ENCODE results near the gene KLK4. TPM values are rescaled to one million over a fixed set of nuclear protein-coding genes. Genes with fewer than 3 reads are reported as not detected.
A peak's percentile ranks its signal among the peaks of the same experiment; 100 is the strongest.
"Not testable (repeated sequence)": the region's sequence is repeated elsewhere in the genome, so short reads cannot be mapped to it uniquely, and the experiment has no call there.

KLK4 gene
- total RNA-seq, 1 donor from 2014 or later: not detected

DNA sequence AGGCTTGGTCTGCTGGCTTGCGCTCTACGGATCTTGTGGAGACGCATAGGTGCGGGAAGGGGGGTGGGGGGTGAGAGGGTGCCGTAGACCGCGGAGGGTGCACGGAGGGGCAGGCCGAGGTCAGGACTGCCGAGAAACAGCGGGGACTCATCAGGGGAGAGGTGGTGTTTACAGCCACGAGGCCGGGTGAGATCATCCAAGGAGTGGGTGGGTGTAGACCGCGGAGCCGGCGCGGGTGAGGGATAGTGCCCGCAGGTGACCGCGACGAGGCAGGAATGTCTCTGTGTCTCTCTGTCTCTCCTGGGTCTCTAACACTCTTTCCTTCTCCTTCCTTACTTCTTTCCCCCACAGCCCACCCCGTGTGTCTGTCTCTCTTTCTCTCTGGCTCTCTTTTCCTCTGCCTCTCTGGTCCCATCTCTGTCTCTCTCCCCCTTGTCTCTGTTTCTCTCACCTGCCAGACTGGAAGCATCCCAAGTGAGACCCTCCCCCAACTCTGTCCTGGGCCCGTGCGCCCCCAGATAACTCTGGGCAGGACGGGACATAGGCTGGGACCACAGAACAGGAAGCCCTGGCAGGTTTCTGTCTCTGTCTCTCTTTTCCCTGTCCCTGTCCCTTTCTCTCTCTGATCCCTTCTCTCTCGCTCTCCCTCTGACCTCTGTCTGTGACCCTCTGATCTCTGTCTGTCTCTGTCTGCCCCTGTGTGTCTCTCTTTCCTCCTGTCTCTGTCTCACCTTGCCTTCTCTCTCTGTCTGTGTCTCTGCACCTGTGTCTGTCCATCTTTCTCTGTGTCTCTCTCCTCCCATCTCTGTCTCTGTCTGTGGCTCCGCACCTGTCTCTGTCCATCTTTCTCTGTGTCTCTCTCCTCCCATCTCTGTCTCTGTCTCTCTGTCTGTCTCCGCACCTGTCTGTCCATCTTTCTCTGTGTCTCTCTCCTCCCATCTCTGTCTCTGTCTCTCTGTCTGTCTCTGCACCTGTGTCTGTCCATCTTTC lies 1.8 kb upstream of the KLK4 start:
- DNase-seq (ENCODE audit: low spot score): no peak

DNA sequence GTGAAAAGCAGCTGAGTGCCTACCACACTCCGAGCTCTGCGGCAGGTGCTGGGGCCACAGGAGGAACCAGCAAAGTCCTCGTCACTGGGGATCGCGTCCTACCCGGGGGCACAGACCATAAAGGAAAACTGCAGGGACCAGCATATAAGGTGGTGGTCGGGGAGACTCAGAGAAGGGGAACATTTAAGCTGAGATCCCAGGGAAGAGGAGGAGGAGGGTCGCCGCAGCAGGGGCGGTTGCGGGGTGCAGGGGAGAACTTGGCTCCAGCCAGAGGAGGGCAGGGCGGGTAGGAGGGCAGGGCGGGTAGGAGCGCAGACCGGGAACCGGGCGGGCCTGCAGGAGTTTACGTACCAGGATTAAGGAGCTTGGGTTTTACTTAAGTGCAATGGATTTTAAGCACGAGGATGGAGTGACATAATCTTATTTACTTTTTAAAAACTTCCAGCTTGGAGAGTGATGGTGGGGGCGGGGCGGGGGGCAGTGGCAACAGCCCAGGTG lies 956 bp upstream of the KLK4 start:
- no peak for DNase-seq (ENCODE audit: low spot score)

DNA sequence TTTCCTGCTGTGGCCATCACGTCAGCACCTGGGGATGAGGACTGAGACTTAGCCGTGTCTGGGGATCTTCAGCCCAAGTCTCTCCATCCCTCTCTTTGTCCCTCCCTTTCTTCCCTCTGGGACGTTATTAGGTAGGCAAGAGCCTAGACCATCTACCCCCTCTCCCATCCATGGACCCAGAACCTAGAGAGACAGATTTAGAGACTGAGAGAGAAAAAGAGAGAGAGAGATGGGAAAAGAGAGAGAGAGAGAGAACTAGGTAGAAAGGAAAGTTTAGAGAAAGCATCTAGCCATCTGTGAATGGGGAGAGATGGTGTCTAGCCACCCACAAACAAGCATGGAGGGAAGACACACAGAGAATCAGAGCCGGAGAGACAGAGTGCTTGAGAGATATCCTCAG lies 473 bp downstream of the KLK4 start:
- no peak for DNase-seq (ENCODE audit: low spot score)

DNA sequence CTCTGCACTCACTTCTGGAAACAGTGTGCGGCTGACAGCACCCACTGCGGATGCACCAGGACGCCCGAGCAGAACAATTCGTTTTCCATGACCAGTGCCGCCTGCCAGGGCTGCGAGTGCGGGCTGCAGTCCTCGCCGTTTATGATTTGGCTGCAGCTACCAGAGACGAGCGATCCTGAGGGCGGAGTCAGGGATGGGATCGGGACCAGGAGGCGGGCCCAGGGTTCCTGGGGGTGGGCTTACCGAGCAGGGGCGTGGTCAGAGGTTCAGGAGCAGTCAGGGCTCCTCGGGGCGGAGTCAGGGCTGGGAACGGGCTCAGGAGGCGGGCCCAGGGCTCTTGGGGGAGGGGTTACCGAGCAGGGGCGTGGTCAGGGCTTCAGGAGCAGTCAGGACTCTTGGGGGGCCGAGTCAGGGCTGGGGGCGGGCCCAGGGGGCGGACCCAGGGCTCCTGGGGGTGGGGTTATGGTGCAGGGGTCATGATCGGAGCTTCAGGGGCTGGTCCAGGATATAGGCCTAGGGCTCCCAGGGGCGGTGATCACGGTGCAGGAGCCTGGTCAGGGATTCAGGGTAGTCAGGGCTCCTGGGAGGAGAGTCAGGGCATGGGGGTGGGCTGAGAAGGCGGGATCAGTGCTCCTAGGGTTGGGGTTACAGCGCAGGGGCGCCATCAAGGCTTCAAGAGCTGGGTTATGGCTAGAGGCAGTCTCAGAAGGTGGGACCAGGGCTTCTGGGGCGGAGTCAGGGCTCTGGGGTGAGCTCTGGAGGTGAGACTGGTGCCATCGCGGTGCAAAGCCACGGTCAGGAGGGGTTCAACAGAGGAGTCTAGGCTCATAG lies 1.7 kb downstream of the KLK4 start:
- DNase-seq (ENCODE audit: low spot score): peak; percentile 49

DNA sequence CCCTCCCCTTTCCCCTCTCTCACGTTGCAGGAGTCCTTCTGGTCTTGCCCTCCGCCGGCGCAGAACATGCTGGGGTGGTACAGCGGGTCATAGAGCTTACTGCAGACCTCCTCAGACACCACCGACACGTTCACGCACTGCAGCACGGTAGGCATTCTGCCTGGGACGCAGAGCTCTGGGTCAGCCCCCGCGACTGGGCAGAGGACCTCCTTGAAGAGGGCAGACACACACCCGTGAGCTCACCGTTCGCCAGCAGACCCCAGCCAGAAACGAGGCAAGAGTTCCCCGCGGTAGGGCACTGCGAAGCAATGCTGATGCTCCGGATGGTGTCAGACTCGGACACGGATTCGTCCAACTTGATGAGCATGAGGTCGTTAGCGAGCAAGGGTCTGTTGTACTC lies 2.9 kb downstream of the KLK4 start:
- no peak for DNase-seq (ENCODE audit: low spot score)

DNA sequence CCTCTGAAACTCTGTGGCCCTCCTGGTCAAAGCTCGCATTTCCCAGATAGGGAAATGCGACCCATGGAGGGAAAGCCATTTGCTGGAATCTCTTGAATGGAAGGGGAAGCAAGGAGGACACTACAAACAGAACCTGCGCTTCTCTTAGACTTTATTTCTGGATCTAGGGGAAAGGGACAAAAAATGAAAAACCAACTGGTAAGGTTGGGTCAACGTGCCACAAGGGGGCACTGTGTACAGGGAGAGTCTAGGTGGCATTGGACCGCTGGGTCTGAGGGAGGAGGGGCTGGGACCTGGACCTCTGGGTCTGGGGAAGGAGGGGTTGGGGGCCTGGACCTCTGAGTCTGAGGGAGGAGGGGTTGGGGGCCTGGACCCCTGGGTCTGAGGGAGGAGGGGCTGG lies 5.0 kb downstream of the KLK4 start:
- no peak for DNase-seq (ENCODE audit: low spot score)

DNA sequence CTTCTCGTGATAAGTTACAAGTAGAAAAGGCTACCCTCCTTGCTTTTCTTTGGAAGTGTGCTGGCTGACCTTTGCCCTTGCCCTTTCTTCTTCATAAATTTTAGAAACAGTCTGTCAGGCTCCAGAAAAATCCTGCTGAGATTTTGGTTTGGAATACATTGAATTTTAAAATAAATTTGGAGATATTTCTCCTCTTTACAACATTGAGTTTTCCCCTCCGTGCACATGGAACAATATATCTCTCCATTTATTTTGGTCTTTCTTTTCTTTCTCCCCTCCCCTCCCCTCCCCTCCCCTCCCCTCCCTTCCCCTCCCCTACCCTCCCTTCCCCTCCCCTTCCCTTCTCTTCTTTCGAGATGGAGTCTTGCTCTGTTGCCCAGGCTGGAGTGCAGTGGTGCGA lies 8.6 kb downstream of the KLK4 start:
- no peak for DNase-seq (ENCODE audit: low spot score)

DNA sequence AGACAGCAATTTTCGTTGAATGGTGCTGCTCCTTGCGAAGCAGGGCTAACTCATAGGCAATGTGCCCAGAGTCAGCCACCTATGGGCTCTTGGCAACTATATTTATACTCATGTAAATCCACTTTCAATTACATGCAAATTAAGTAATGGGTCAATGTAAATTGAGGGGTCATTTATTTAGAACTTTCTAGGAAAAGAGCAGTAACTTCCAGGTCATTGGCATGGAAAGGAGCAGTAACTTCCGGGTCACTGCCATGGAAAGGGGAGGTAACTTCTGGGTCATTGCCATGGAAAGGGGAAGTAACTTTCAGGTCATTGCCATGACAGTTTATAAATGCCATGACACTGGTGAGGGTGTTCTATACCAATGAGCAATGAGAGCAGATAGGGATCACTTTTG lies 11.6 kb downstream of the KLK4 start:
- DNase-seq (ENCODE audit: low spot score): no peak

DNA sequence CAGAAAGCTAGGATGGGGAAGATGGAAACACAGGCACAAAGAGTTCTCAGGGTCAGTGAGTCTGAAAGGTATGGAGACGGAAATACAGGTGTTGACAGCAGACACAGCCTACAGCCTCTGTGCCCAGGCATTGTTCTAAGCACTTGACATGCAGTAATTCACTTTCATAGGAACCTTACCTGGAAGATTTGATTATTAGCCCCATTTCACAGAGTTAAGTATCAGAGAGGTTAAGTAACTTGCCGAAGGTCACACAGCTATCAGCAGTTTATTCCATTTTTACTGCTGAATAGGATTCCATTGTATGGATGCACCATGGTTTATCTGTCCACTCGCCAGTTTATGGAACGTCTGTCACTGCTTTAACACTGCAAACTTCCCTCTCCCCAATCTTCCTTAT lies 13.2 kb downstream of the KLK4 start:
- no peak for DNase-seq (ENCODE audit: low spot score)

DNA sequence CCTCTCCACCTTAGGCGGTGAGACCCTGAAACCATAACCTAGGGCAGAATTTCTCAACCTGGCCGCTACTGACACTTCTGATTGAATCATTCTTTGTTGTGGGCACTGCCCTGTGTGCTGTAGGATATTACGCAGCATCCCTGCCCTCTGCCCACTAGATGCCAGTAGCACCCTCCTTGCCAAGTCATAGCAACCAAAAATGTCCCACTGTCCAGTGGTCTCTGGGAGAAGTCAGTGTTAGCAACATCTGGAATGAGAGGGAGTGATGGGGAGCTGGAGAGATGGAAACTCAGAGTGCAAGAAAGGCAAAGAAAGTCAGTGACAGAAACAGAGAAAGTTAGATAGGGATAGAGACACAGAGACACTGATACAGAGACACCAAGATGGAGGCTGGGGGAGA lies 13.6 kb downstream of the KLK4 start:
- no peak for DNase-seq (ENCODE audit: low spot score)

DNA sequence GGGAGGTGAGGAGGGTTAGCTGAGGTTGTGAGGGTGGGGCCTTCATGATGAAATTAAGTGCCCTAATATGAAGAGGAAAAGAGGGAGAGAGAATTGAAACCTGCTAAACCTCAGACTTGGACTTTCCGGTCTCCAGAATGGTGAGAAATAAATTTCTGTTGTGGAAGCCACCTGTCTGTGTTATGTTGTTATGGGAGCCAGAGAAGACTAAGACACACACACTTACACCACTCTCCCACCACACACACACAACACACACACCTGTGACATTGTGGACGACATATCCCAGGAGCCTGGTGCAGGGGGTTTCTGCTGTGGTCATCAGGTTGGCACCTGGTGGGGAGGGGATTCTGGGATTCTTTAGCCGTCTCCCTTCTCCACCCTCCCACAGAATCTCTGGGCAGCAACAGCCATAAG lies 14.0 kb downstream of the KLK4 start:
- no peak for DNase-seq (ENCODE audit: low spot score)

DNA sequence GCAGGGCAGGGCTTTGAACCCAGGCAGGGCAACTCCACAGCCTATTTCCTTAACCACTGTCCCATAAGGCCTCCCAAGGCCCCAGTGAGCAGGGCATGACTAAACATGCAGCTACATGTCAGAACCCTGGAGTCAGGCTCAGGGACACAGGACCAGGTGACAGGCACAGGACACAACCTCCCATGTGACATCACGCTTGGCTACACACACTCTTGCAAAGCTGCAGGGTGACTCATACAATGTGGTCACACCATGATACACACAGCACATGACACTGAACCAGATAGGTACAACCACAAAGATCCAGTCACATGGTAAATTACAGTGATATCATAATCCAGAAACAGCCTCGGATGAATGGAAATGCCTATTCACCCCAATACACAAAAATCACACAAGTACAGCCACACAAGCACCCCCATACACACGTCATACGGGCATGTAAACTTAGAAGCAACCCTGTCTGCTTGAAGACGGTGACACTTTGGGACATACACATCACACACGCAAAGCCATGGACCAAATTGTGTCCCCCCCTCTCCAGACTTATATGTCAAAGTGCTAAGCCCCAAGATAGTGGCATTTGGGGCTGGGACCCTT lies 14.5 kb downstream of the KLK4 start:
- DNase-seq (ENCODE audit: low spot score): peak; percentile 91

DNA sequence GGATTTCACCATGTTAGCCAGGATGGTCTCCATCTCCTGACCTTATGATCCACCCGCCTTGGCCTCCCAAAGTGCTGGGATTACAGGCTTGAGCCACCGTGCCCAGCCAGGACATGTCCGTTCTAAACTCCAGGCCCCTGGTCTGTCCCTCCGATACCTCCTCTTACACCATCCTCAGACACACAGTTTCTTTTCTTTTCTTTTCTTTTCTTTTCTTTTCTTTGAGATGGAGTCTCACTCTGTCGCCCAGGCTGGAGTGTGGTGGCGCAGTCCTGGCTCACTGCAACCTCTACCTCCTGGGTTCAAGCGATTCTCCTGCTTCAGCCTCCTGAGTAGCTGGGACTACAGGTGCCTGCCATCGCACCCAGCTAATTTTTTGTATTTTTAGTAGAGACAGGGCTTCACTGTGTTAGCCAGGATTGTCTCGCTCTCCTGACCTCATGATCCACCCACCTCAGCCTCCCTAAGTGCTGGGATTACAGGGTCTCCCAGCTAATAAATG lies 15.1 kb downstream of the KLK4 start:
- not testable (repeated sequence) for DNase-seq (ENCODE audit: low spot score)

DNA sequence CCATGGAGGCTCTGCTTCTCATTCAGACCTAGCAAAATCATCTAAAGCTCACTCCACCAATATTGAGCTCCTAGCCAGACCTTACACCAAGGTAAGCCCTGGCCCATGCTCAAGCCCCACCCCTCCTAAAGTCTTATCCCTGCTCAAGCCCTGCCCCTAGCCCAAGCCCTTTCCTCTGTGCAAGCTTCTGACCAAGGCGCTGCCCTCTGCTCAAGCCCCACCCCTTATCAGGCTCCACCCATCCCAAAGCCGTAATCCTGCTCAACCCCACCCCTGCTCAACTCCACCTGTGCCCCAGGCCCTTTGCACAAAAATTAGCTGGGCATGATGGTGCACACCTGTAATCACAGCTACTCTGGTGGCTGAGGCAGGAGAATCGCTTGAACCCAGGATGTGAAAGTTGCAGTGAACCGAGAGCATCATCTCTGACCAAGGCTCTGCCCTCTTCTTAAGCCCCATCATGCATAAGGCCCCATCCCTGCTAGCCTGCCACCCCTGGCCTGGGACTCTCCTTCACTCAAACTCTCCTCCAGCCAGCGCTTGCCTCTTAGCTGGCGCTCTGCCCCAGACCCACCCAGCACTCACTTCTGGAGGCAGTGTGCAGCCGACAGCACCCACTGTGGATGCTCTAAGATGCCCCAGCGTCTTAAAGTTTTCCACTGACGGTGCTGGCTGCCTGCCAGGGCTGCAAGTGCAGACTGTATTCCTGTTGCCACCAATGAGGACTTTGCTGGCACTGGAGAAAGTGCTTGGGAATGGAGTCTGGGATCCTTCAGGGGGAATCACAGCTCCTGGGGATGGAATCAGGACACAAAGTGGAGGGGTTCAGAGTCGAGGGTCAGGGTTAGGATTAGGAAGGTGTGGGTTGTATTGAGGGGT lies 16.5 kb downstream of the KLK4 start:
- no peak for DNase-seq (ENCODE audit: low spot score)

DNA sequence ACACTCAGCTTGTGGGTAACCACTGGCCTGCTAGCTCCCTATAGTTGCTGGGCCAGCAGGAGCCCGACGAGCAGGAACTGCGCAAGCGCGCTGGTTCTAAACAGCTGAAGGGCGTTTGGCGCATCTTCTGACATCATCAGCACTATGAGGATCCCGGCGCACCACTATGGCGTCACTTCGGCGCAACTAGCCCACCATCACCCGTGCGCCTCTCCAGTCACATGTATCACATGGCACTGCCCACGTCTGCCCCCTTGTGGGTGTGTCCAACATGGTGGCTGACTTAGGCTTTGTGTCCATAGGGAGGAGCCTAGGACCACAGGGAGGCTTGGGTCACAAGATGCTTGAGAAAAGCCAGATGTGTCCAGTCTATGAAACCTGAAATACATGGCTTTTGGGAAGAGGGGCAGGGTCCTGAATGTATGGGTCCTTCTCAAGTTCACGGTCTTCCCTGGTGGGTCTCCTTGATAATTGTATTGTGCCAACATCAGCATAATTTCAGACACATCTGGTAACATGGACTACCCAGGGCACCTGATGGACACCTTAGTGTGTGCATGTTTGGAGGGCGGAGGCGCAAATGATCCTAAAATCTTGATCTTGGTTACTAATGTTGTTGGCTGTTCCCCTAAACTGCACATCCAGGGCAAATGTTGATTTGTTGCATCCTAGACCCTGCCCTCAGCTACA lies 18.0 kb downstream of the KLK4 start:
- no peak for DNase-seq (ENCODE audit: low spot score)

DNA sequence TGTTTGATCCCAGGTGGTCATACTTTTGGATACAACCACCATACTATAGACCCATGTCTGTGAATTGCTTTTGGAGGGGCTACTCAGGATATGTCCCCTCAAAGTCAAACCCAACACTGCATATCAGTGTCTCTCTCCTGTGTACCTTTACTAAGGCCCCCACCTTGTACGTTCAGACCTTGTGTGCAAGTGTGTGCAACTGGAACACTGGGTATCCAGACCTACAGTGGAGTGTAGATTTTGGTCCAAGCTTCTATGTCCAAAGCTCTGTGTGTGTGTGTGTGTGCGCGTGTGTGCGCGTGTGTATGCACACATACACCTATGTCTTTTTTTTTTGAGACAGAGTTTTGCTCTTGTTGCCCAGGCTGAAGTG lies 20.0 kb downstream of the KLK4 start:
- DNase-seq (ENCODE audit: low spot score): no peak

DNA sequence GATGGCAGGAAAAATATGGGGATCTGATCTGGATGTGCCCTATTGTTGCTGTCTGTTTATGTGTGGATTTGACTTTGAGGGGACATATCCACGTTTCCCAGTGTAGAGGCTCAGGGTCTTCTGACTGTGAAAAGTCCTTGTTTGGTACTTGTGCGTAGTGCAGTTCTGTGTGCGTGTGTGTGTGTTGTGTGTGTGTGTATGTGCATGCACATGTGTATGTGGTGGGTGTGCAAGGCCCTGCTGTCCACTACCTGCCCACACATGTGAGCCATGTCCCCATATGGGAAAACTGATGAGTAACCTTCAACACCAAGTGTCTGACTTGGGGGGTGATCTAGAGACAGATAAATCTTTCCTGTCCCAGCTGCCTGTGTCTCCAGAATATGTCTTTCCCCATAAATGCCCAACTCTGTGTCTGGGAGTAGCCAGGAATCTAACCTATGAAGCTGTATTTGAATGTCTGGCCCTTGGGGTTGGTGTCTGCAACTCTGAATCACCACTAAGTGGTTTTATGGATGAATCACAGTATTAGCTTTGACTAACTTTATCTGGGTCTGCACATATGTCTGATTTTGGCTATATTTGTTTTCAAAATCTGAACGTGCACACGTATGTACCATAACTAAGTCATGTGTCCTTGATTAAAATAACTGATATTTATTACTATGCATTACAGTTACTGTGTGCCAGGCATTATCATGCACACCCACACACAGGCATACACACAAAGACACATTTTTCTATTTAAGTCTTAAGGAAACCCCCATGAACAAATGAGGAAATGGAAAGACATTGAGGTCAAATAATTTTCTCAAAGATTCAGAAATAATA lies 20.6 kb downstream of the KLK4 start:
- no peak for DNase-seq (ENCODE audit: low spot score)

DNA sequence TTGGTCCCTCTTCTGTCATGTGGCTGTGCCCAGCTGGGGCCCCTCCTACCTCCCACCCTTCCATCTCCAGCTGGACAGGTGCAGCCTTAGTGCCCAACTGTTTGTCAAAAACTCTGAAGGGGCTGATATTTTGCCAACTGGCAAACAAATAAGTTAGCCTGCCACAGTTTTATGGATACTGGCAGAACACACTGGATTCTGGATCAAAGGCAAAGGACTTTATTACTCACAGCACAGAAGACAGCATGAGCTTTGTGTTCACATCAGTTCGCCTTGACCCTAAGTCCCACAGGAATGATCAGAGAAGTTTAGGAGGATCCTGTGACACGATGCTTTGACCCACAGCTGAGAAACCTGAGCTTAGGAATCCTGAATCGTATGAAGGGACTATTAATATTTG lies 21.6 kb downstream of the KLK4 start:
- no peak for DNase-seq (ENCODE audit: low spot score)

DNA sequence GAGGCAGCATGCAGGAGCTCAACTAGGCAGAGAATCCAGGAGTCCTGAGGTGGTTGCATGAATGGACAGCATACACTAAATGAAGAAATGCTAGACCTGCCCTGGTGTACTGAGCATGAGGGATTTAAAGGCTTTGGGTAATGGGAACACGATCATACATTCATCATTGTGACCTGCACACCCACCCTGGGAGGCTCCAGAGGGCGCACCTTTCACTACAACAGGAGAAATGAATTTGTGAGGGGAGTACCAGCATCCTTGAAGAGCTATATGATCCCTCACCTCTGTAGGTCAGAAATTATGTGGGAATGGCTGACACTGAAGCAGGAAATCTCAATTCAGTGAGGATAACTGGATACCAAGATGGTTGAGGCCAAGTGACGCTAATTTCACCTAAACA lies 29.0 kb downstream of the KLK4 start:
- DNase-seq (ENCODE audit: low spot score): no peak

DNA sequence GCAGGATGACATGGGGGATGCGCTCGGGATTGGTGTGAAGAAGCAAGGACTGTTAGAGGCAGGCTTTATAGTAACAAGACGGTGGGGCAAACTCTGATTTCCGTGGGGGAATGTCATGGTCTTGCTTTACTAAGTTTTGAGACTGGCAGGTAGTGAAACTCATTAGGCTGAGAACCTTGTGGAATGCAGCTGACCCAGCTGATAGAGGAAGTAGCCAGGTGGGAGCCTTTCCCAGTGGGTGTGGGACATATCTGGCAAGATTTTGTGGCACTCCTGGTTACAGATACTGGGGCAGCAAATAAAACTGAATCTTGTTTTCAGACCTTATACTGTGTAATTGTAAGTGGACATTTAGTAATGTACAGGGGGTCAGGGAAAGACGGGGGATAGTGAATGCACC lies 31.0 kb downstream of the KLK4 start:
- no peak for DNase-seq (ENCODE audit: low spot score)
